Astrocyte of the cerebellum (primary cell): ENCODE measurements around the gene CMTM5.

Experiments
- DNase-seq: peaks from one replicate; pipeline ENCODE4 v3.0.0-alpha.2; 2011; ENCODE audit warnings: low read depth
- H3K4me3 ChIP-seq: 2 replicates; pipeline ENCODE4 v1.5.1; 2011; ENCODE audit warnings: mild to moderate bottlenecking, low read depth, low read length, moderate library complexity
- in situ Hi-C: cut with HindIII; loops from 2 replicates; pipeline ENCODE4 v1.10.0; 2017; ENCODE audit warnings: low sequenced_read_pairs
- TF ChIP-seq, protein P1 (sequence below): IDR thresholded peaks from 2 replicates; pipeline ENCODE4 v1.5.1; 2012; ENCODE audit warnings: low read length, low read depth, moderate library complexity, mild to moderate bottlenecking; ENCODE audit errors: missing control alignments

CMTM5 gene

DNA sequence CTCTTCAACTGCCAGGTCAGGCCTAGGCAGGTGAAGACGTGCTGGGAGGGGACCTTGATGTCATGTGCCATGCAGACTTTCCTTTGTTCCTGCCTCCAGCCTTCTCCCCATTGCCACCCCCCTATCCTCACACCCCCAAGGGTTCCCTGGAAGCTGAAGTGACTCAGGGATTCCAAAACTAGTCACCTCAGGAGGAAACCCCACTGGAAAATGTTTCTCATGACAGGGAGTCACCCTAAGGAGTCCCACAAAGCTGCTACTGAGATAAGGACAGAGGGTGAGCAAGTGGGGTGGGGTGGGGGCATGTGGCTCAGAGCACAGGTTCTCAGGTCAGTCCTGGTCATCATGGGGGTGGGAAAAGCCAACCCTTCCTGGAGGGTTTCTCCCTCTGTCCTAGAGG, 6.6 kb upstream of the CMTM5 start:
- H3K4me3 ChIP-seq, result no peak overlapping the region
- TF ChIP-seq, protein P1, sequence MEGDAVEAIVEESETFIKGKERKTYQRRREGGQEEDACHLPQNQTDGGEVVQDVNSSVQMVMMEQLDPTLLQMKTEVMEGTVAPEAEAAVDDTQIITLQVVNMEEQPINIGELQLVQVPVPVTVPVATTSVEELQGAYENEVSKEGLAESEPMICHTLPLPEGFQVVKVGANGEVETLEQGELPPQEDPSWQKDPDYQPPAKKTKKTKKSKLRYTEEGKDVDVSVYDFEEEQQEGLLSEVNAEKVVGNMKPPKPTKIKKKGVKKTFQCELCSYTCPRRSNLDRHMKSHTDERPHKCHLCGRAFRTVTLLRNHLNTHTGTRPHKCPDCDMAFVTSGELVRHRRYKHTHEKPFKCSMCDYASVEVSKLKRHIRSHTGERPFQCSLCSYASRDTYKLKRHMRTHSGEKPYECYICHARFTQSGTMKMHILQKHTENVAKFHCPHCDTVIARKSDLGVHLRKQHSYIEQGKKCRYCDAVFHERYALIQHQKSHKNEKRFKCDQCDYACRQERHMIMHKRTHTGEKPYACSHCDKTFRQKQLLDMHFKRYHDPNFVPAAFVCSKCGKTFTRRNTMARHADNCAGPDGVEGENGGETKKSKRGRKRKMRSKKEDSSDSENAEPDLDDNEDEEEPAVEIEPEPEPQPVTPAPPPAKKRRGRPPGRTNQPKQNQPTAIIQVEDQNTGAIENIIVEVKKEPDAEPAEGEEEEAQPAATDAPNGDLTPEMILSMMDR, result no peak
- no peak for DNase-seq
- in situ Hi-C loops, result no loop called here

DNA sequence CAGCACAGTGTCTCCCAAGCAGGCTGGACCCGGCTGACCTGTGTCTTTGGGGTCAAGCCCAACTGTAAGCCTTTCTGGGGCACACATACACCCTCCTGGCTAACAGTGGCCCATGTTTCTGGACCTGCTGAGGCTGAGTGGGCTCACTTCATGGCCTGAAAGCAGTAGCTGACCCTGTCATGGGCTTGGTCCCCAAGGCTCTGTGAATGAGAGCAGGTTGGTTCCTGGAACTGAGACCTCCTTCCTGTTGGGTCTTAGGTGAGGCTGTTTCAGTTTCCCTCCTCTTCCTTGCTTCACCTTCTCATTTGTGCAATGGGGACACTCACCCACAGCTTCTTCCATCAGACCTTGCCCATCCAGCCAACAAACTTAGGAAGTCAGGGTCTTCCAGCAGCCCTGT, 5.0 kb upstream of the CMTM5 start:
- H3K4me3 ChIP-seq, result no peak overlapping the region
- in situ Hi-C loops, result no loop called here

DNA sequence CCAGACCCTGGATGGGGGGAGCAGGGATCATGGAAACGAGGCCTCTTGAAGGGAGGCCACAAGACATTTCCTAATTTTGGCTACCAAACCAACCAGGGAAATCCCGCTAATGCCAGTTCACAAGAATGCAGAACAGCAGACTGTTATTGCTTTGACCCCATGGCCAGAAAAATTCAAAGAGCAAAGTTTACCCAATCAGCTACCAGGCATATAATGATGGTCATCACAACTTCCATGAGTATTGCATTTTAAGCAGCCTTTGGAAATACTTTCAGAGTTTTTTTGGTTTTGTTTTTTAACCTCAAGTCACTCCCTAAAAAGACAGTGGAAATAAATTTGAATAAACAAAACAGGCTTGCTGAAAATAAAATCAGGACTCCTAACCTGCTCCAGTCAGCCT, 4.3 kb upstream of the CMTM5 start, which contains the start of gene IL25:
TSS of gene IL25 (plus strand) at position 301 of the 400 bp plus-strand sequence.
- H3K4me3 ChIP-seq, result no peak within 1 kb of the TSS
- in situ Hi-C loops, result no loop called here
- DNase-seq, result no peak
- TF ChIP-seq, protein P1, result no peak

More for the DNA sequence above, 5.0 kb upstream of the CMTM5 start:
- no peak for DNase-seq
- TF ChIP-seq, protein P1, result no peak

DNA sequence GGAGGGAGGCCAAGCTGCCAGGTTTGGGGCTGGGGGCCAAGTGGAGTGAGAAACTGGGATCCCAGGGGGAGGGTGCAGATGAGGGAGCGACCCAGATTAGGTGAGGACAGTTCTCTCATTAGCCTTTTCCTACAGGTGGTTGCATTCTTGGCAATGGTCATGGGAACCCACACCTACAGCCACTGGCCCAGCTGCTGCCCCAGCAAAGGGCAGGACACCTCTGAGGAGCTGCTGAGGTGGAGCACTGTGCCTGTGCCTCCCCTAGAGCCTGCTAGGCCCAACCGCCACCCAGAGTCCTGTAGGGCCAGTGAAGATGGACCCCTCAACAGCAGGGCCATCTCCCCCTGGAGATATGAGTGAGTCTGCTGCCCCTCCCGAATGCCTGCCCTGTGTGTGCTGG, 3.8 kb upstream of the CMTM5 start:
- H3K4me3 ChIP-seq, result no peak overlapping the region
- DNase-seq, result no peak
- in situ Hi-C loops, result no loop called here
- TF ChIP-seq, protein P1, result no peak

DNA sequence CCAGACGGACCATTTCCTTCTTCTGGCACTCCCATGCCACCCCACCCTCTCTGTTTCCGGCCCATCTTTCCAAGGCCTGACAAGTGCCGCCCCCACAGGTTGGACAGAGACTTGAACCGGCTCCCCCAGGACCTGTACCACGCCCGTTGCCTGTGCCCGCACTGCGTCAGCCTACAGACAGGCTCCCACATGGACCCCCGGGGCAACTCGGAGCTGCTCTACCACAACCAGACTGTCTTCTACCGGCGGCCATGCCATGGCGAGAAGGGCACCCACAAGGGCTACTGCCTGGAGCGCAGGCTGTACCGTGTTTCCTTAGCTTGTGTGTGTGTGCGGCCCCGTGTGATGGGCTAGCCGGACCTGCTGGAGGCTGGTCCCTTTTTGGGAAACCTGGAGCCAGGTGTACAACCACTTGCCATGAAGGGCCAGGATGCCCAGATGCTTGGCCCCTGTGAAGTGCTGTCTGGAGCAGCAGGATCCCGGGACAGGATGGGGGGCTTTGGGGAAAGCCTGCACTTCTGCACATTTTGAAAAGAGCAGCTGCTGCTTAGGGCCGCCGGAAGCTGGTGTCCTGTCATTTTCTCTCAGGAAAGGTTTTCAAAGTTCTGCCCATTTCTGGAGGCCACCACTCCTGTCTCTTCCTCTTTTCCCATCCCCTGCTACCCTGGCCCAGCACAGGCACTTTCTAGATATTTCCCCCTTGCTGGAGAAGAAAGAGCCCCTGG, 1.2 kb upstream of the CMTM5 start:
- TF ChIP-seq, protein P1, result no peak
- no peak overlapping the region for H3K4me3 ChIP-seq
- in situ Hi-C loops, result no loop called here
- DNase-seq, result no peak

DNA sequence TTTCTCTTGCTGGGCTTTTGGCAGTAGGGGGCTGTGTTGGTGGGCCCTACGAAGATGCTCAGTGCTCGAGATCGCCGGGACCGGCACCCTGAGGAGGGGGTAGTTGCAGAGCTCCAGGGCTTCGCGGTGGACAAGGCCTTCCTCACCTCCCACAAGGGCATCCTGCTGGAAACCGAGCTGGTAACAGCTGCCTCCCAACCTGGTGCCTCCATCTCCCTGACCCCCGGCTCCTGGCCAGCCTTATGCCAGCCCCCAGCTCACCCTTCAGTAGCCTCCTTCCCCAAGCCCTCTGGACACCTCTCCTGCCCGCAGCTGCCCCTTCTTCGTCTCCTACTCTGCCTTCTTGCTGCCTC, 328 bp downstream of the CMTM5 start:
- in situ Hi-C loops, result no loop called here
- no peak overlapping the region for H3K4me3 ChIP-seq
- DNase-seq, result no peak
- TF ChIP-seq, protein P1, result no peak
